SK-N-SH treated with all-trans-retinoic acid at 6 μM for 48 hours (cell line): ENCODE data around the gene FGL2.

Experiments
- GLIS3 ChIP-seq: fragments of 250-450 bp; sonication (Bioruptor Pico); IDR thresholded peaks from 2 replicates; pipeline ENCODE4 v1.5.0; 2020; ENCODE audit warnings: mild to moderate bottlenecking, moderate library complexity
- ISL1 ChIP-seq: fragments of 250-450 bp; sonication (Bioruptor Pico); IDR thresholded peaks from 2 replicates; pipeline ENCODE4 v2.1.2; 2022; ENCODE audit warnings: mild to moderate bottlenecking, moderate library complexity
- TOX ChIP-seq: fragments of 250-450 bp; sonication (Bioruptor Pico); IDR thresholded peaks from 2 replicates; pipeline ENCODE4 v1.8.0; 2021; ENCODE audit warnings: mild to moderate bottlenecking, moderate library complexity, borderline replicate concordance
- ZFP3 ChIP-seq: fragments of 250-450 bp; sonication (Bioruptor Pico); IDR thresholded peaks from 2 replicates; pipeline ENCODE4 v1.5.0; 2020; ENCODE audit warnings: mild to moderate bottlenecking, moderate library complexity
- ZFP30 ChIP-seq: fragments of 450-650 bp; formaldehyde crosslinking; IDR thresholded peaks from 2 replicates; pipeline ENCODE4 v1.5.0; 2022; ENCODE audit warnings: mild to moderate bottlenecking, moderate library complexity
- TF ChIP-seq, protein P1 (sequence below): fragments of 250-450 bp; sonication (Bioruptor Pico); IDR thresholded peaks from 2 replicates; pipeline ENCODE4 v1.5.1; 2020; ENCODE audit warnings: low read depth, mild to moderate bottlenecking, moderate library complexity

DNA sequence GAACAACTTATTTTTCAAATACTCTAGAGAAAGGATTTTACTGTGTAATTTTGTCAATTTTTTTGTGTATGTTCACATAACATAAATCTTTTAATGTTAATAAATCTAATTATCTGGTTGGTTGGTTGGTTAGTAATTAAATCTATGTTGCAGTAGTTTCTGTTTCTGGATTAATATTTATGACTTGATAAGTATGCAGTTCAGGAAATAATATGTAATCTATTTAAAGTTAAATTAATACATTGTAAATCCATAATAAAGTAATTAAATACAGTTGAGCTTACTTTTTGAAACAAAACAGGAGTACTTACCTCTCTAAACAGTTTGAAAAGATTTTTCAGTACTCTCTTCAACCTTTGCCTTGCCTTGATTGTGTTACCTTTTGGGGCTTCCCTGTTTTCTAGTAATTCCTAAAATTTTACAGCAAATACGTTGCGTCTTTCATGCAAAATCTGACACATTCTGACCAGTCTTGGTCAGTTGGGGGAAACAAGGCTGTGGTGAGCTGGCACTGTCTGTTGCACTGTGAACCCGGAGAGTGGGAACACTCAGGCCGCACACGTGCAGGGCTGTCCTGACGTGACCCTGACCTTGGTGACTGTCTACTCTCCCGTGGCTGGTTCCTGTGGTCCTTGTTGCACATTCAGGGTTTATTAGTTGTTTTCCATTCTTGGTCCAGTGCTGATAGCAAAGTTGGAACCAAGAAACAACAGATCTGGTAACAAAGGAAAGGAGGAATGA is 45.6 kb upstream of the FGL2 start:
- TF ChIP-seq TOX (no peak), GLIS3 (CRISPR knock-in tag) (no peak), ISL1 (CRISPR knock-in tag) (peak; percentile 56), ZFP30 (CRISPR knock-in tag) (no peak), ZFP3 (CRISPR knock-in tag) (no peak)
- TF ChIP-seq, protein P1, sequence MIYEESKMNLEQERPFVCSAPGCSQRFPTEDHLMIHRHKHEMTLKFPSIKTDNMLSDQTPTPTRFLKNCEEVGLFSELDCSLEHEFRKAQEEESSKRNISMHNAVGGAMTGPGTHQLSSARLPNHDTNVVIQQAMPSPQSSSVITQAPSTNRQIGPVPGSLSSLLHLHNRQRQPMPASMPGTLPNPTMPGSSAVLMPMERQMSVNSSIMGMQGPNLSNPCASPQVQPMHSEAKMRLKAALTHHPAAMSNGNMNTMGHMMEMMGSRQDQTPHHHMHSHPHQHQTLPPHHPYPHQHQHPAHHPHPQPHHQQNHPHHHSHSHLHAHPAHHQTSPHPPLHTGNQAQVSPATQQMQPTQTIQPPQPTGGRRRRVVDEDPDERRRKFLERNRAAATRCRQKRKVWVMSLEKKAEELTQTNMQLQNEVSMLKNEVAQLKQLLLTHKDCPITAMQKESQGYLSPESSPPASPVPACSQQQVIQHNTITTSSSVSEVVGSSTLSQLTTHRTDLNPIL (CRISPR knock-in tag): no peak
